ENCODE measurements around the gene RHD.
"Not testable (repeated sequence)": the region's sequence is repeated elsewhere in the genome, so short reads cannot be mapped to it uniquely, and the experiment has no call there.

GRCh38 chr1:25236261-25236660 is 36.0 kb upstream of the RHD start:
- TF ChIP-seq CTCF (IDR thresholded peaks at IDR 0.05; ENCODE audit: poor library complexity); EZH2 (IDR thresholded peaks at IDR 0.05; ENCODE audit: borderline replicate concordance); EZH2phosphoT487 (IDR thresholded peaks at IDR 0.05; ENCODE audit: low read depth, severe bottlenecking, unreplicated experiment): not testable (repeated sequence)
